WTC11 (cell line): Measurements from ENCODE around the gene NLGN4X. TPM values are rescaled to one million over a fixed set of nuclear protein-coding genes. Genes with fewer than 3 reads are reported as not detected.

Source experiments
- ATAC-seq: fragments of 200-7000 bp; cut with Tn5 transposase; 2 replicates; pipeline ENCODE4 v1.10.0; 2021; ENCODE audit warnings: mild to moderate bottlenecking, moderate library complexity
- CTCF ChIA-PET: fragments of 300-600 bp; sonication (Branson Sonifier 250); formaldehyde crosslinking; loops from one replicate; lab custom pipeline; 2021; ENCODE audit warnings: antibody characterized with exemption; lab: Charles Lee
- POLR2A ChIA-PET: fragments of 350-600 bp; sonication (Branson Sonifier 250); formaldehyde crosslinking; loops from one replicate; lab custom pipeline; 2021; ENCODE audit warnings: antibody characterized with exemption; lab: Charles Lee
- DNase-seq: peaks from one replicate; pipeline ENCODE4 v3.0.0; 2021; ENCODE audit warnings: low spot score
- H3K27ac Mint-ChIP-seq: 2 replicates; pipeline ENCODE4 v1.8.0; 2021; ENCODE audit warnings: mixed read lengths
- H3K27me3 Mint-ChIP-seq: 2 replicates; pipeline ENCODE4 v1.8.0; 2021; ENCODE audit warnings: low read depth, mild to moderate bottlenecking, moderate library complexity, mixed read lengths
- H3K36me3 Mint-ChIP-seq: 2 replicates; pipeline ENCODE4 v1.8.0; 2021; ENCODE audit warnings: mixed read lengths
- H3K4me1 Mint-ChIP-seq: 2 replicates; pipeline ENCODE4 v1.8.0; 2022; ENCODE audit warnings: mixed read lengths
- H3K4me3 Mint-ChIP-seq: 2 replicates; pipeline ENCODE4 v1.8.0; 2021; ENCODE audit warnings: mild to moderate bottlenecking, moderate library complexity, mixed read lengths
- H3K9me3 Mint-ChIP-seq: 2 replicates; pipeline ENCODE4 v1.8.0; 2021; ENCODE audit warnings: mixed read lengths
- ATF1 ChIP-seq: sonication (generic); formaldehyde crosslinking; IDR thresholded peaks from 2 replicates; pipeline ENCODE4 v1.8.1; 2023; ENCODE audit warnings: mild to moderate bottlenecking, moderate library complexity, missing genetic modification reagents
- E2F4 ChIP-seq: sonication (generic); formaldehyde crosslinking; IDR thresholded peaks from 2 replicates; pipeline ENCODE4 v1.8.1; 2022; ENCODE audit warnings: low read depth, mild to moderate bottlenecking, moderate library complexity, missing genetic modification reagents, borderline replicate concordance
- ERG ChIP-seq: fragments of 250-450 bp; sonication (Bioruptor Pico); IDR thresholded peaks from 2 replicates; pipeline ENCODE4 v1.8.0; 2021; ENCODE audit warnings: mild to moderate bottlenecking
- GRHL2 ChIP-seq: fragments of 250-450 bp; sonication (Bioruptor Pico); IDR thresholded peaks from 2 replicates; pipeline ENCODE4 v1.8.0; 2022; ENCODE audit warnings: mild to moderate bottlenecking, moderate library complexity; ENCODE audit not compliant: insufficient replicate concordance, severe bottlenecking
- NFATC4 ChIP-seq: fragments of 250-450 bp; sonication (Bioruptor Pico); IDR thresholded peaks from 2 replicates; pipeline ENCODE4 v1.9.0; 2021; ENCODE audit warnings: mild to moderate bottlenecking
- NFE2L1 ChIP-seq: sonication (generic); formaldehyde crosslinking; IDR thresholded peaks from 2 replicates; pipeline ENCODE4 v1.8.1; 2023; ENCODE audit warnings: missing genetic modification reagents
- PRDM15 ChIP-seq: sonication (generic); formaldehyde crosslinking; IDR thresholded peaks from 2 replicates; pipeline ENCODE4 v1.8.0; 2022; ENCODE audit warnings: missing genetic modification reagents
- ZNF219 ChIP-seq: sonication (generic); formaldehyde crosslinking; IDR thresholded peaks from 2 replicates; pipeline ENCODE4 v1.8.0; 2023; ENCODE audit warnings: missing genetic modification reagents, mild to moderate bottlenecking, borderline replicate concordance
- ZNF396 ChIP-seq: fragments of 250-450 bp; sonication (Bioruptor Pico); IDR thresholded peaks from 2 replicates; pipeline ENCODE4 v1.8.0; 2021; ENCODE audit warnings: mild to moderate bottlenecking, moderate library complexity, borderline replicate concordance
- ZNF416 ChIP-seq: fragments of 250-450 bp; sonication (Bioruptor Pico); IDR thresholded peaks from 2 replicates; pipeline ENCODE4 v1.9.0; 2021; ENCODE audit warnings: mild to moderate bottlenecking, inconsistent platforms
- ZNF423 ChIP-seq: fragments of 250-450 bp; sonication (Bioruptor Pico); IDR thresholded peaks from 2 replicates; pipeline ENCODE4 v2.1.2; 2022; ENCODE audit warnings: mild to moderate bottlenecking, moderate library complexity
- total RNA-seq: library from RNA; stranded (reverse); gene quantifications from 3 replicates; pipeline ENCODE4 v1.2.3, GENCODE V29; 2021
- TF ChIP-seq, protein P1 (sequence below): fragments of 250-450 bp; sonication (Bioruptor Pico); conservative IDR thresholded peaks from 2 replicates; pipeline ENCODE4 v1.9.0; 2021; ENCODE audit warnings: mild to moderate bottlenecking
- TF ChIP-seq, protein P2 (sequence below): fragments of 250-450 bp; sonication (Bioruptor Pico); IDR thresholded peaks from 2 replicates; pipeline ENCODE4 v1.9.0; 2021; ENCODE audit warnings: mild to moderate bottlenecking
- TF ChIP-seq, protein P3 (sequence below): sonication (generic); formaldehyde crosslinking; IDR thresholded peaks from 2 replicates; pipeline ENCODE4 v1.8.1; 2022; ENCODE audit warnings: low read depth, missing genetic modification reagents, borderline replicate concordance
- TF ChIP-seq, protein P4 (sequence below): fragments of 200-600 bp; IDR thresholded peaks from 2 replicates; pipeline ENCODE4 v1.8.0; 2022; ENCODE audit warnings: antibody characterized with exemption

NLGN4X gene
- total RNA-seq, 1 experiment from 2014 or later: 53.8 TPM

DNA sequence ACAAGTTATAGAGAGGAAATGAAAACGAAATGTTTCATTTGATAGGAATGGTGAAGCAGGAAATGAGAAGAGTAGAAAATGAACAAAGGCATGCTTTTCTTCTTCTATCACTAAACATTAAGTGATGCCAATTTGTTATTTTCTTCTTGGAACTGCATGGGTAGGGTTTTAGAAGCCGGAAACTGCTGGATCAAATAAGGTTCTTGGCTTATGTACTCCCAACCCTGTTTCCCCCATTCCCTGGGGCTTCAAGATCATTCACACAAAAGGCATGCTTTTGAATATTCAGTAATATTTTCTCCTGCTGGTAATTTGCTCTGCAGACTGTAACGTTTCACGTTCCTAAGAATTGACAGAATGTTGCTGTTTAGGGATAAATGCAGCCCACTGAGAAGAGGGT, 224.1 kb downstream of the NLGN4X start (continued):
- TF ChIP-seq, protein P1, sequence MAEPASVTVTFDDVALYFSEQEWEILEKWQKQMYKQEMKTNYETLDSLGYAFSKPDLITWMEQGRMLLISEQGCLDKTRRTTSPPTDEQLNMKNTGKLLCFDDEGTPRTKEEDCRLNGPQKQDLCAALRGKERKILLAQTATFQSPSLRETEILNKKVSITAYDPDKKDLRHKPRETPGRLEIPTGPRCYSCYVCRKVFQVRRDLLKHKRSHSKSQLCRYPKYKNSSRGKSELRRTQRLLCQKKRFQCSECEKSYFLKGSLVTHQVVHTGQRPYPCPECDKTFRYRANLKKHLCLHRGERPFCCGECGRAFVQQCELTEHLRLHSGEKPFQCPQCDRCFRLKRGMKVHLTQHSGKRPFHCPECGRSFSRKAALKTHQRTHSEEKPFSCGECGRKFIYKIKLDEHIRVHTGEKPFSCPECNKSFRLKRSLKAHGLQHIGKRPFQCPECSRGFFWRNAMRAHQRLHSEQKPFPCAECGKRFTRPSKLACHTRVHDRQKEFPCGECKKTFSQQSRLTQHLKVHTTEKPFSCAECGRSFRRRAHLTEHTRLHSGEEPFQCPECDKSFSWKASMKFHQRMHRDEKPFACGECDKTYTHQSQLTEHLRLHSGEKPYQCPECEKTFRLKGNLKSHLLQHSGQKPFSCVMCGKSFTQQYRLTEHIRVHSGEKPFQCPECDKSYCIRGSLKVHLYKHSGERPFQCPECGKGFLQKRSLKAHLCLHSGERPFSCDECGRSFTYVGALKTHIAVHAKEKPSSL (CRISPR knock-in tag): no peak

DNA sequence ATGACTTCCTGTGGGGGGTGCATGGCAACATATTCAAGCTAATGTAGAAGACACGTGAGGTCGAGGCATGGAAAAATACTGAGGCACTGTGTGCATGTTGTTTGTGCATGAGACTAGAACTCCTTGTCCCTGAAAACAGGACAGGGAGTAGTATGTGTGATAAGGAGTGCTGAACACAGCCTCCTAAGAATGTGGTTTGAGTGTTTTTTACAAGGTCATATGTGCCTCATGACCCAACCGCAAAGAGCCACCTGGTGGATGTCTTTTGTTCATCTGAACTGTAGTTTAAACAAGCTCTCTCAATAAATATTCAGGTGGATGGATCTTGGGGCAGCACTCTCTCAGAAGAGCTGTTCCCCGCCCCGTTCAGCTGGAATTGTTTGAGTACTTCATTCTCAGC, 226.6 kb downstream of the NLGN4X start:
- H3K9me3 Mint-ChIP-seq: no peaks in the 10 kb centered on the region
- no peak for TF ChIP-seq NFE2L1 (CRISPR knock-in tag)
- TF ChIP-seq E2F4 (CRISPR knock-in tag): no peak
- TF ChIP-seq ZNF219 (CRISPR knock-in tag): no peak
- no peak for TF ChIP-seq ATF1
- no peak for TF ChIP-seq PRDM15 (CRISPR knock-in tag)
- TF ChIP-seq NFATC4 (CRISPR knock-in tag): no peak
- TF ChIP-seq, protein P2, sequence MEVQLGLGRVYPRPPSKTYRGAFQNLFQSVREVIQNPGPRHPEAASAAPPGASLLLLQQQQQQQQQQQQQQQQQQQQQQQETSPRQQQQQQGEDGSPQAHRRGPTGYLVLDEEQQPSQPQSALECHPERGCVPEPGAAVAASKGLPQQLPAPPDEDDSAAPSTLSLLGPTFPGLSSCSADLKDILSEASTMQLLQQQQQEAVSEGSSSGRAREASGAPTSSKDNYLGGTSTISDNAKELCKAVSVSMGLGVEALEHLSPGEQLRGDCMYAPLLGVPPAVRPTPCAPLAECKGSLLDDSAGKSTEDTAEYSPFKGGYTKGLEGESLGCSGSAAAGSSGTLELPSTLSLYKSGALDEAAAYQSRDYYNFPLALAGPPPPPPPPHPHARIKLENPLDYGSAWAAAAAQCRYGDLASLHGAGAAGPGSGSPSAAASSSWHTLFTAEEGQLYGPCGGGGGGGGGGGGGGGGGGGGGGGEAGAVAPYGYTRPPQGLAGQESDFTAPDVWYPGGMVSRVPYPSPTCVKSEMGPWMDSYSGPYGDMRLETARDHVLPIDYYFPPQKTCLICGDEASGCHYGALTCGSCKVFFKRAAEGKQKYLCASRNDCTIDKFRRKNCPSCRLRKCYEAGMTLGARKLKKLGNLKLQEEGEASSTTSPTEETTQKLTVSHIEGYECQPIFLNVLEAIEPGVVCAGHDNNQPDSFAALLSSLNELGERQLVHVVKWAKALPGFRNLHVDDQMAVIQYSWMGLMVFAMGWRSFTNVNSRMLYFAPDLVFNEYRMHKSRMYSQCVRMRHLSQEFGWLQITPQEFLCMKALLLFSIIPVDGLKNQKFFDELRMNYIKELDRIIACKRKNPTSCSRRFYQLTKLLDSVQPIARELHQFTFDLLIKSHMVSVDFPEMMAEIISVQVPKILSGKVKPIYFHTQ: no peak
- TF ChIP-seq, protein P3, sequence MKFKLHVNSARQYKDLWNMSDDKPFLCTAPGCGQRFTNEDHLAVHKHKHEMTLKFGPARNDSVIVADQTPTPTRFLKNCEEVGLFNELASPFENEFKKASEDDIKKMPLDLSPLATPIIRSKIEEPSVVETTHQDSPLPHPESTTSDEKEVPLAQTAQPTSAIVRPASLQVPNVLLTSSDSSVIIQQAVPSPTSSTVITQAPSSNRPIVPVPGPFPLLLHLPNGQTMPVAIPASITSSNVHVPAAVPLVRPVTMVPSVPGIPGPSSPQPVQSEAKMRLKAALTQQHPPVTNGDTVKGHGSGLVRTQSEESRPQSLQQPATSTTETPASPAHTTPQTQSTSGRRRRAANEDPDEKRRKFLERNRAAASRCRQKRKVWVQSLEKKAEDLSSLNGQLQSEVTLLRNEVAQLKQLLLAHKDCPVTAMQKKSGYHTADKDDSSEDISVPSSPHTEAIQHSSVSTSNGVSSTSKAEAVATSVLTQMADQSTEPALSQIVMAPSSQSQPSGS: no peak
- TF ChIP-seq, protein P4, sequence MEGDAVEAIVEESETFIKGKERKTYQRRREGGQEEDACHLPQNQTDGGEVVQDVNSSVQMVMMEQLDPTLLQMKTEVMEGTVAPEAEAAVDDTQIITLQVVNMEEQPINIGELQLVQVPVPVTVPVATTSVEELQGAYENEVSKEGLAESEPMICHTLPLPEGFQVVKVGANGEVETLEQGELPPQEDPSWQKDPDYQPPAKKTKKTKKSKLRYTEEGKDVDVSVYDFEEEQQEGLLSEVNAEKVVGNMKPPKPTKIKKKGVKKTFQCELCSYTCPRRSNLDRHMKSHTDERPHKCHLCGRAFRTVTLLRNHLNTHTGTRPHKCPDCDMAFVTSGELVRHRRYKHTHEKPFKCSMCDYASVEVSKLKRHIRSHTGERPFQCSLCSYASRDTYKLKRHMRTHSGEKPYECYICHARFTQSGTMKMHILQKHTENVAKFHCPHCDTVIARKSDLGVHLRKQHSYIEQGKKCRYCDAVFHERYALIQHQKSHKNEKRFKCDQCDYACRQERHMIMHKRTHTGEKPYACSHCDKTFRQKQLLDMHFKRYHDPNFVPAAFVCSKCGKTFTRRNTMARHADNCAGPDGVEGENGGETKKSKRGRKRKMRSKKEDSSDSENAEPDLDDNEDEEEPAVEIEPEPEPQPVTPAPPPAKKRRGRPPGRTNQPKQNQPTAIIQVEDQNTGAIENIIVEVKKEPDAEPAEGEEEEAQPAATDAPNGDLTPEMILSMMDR: no peak
- TF ChIP-seq ZNF423 (CRISPR knock-in tag): no peak
- no peak for TF ChIP-seq GRHL2 (CRISPR knock-in tag)
- no peak for TF ChIP-seq ERG (CRISPR knock-in tag)
- TF ChIP-seq ZNF416 (CRISPR knock-in tag): no peak
- TF ChIP-seq ZNF396 (CRISPR knock-in tag): no peak
- H3K36me3 Mint-ChIP-seq: peaks cover 3% of the 10 kb centered on the region; the same call in 1 of the 2 replicates
- ATAC-seq (no peak), DNase-seq (no peak)
- POLR2A ChIA-PET: no interaction called here
- H3K4me3 Mint-ChIP-seq: no peak overlapping the region
- H3K27me3 Mint-ChIP-seq: no peaks in the 10 kb centered on the region
- CTCF ChIA-PET: interaction anchor here (0.9 kb wide), 1 partner anchor 13 kb away, joined by 3 read pairs; no protein-coding TSS in a partner anchor
- H3K27ac Mint-ChIP-seq: no peak overlapping the region
- H3K4me1 Mint-ChIP-seq: peaks cover 43% of the 10 kb centered on the region
